Fibroblast of villous mesenchyme (primary cell): ENCODE measurements around the gene LHFPL3. TPM values are rescaled to one million over a fixed set of nuclear protein-coding genes. Genes with fewer than 3 reads are reported as not detected.

ENCODE experiments used
- DNase-seq: peaks from one replicate; pipeline ENCODE4 v3.0.0-alpha.2; 2010; ENCODE audit warnings: low read depth
- H3K4me3 ChIP-seq: 2 replicates; pipeline ENCODE4 v1.5.1; 2011; ENCODE audit warnings: low read depth, mild to moderate bottlenecking, low read length
- CTCF ChIP-seq: IDR thresholded peaks from 2 replicates; pipeline ENCODE4 v1.5.1; 2012; ENCODE audit warnings: low read depth, mild to moderate bottlenecking, low read length; ENCODE audit not compliant: insufficient read depth
- total RNA-seq: library from RNA; depleted of rRNA; stranded (reverse); fragments of >200 nt; gene quantifications from 2 replicates; pipeline ENCODE4 v1.2.3, GENCODE V29; 2012

The LHFPL3 gene
- total RNA-seq, 1 donor = not detected

DNA sequence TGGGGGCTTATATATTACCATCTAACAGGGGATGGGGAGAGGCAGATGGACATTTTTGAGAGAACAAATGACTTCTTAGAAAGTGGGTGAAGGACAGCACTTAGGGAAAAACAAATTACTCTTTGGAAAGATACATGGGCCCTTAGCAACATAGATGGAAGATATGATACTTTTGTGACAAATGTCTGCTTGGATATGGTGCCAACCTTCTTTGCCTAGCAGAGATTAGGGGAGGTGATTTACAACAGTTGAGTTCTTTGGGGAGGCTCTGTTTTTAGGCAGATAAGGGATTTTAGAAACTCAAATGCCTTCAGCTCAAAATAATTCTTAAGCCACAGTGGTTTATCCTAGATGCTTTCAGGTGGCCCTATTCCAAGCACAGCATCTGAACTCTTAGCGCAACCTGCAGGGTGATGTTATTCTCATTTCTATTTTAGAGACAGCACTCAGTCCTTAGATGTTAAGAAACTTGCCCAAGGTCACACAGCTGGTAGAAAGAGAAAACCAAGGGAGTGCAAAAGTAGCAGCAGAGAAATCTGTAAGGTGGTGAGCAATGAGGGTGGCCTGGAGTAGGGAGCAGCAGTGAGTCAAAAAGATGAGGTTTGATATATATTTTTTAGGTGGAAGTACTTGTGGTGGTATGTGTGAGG lies 610.5 kb downstream of the LHFPL3 start:
- no peak overlapping the region for H3K4me3 ChIP-seq
- TF ChIP-seq CTCF = no peak
- DNase-seq = no peak

DNA sequence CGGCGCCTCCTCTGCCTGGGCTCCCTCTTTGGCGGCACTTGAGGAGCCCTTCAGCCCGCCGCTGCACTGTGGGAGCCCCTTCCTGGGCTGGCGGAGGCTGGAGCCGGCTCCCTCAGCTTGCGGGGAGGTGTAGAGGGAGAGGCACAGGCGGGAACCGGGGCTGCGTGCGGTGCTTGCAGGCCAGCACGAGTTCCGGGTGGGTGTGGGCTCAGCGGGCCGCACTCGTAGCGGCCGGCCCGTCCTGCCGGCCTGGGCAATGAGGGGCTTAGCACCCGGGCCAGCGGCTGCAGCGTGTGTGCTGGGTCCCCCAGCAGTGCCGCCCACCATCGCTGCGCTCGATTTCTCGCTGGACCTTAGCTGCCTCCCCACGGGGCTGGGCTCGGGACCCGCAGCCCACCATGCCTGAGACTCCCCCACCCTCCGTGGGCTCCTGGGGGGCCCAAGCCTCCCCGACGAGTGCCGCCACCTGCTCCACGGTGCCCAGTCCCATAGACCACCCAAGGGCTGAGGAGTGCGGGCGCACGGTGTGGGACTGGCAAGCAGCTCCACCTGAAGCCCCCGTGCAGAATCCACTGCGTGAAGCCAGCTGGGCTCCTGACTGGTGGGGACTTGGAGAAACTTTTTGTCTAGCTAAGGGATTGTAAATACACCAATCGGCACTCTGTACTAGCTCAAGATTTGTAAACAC lies 611.8 kb downstream of the LHFPL3 start:
- TF ChIP-seq CTCF = no peak
- H3K4me3 ChIP-seq = no peak overlapping the region
- no peak for DNase-seq

- no peak overlapping the region for H3K4me3 ChIP-seq
- DNase-seq = no peak
- no peak for TF ChIP-seq CTCF
These were observed 615.3 kb downstream of the LHFPL3 start for GRCh38 chr7:104943502-104944343.

DNA sequence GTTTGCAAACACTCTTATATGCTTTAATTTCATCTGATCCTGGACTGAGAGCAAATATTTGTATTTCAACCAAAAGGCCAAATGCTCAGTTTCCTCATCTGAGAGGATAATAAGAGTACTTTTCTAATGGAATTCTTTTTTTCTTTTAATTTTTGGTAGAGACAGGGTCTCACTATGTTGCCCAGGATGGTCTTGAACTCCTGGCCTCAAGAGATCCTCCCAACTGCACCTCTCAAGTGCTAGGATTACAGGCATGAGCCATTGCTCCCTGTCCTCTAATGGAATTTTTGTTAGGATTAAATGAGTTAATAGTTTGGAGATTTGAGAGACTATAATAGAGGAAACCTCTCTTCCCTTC lies 617.2 kb downstream of the LHFPL3 start:
- DNase-seq = no peak
- no peak for TF ChIP-seq CTCF
- H3K4me3 ChIP-seq = no peak overlapping the region

DNA sequence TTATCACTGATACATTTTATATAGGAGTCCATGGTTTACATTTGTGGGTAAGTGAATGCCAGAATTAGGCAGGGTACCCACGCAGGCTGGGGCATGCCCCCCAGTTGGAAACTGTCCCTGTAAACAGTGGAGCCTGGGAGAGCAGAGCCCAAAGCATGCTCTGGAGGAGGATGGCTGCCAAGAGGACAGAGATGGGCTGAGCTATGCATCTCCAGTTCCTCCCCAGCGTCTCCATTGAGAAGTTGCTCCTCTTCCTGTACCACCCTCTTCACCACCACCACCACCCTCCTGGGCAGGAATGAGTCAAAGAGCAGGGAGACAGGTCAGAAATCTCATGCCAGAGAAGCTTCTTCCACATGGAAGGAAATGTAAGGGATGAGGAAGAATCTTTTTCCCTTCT lies 617.9 kb downstream of the LHFPL3 start:
- no peak for TF ChIP-seq CTCF
- H3K4me3 ChIP-seq = no peak overlapping the region
- DNase-seq = no peak

DNA sequence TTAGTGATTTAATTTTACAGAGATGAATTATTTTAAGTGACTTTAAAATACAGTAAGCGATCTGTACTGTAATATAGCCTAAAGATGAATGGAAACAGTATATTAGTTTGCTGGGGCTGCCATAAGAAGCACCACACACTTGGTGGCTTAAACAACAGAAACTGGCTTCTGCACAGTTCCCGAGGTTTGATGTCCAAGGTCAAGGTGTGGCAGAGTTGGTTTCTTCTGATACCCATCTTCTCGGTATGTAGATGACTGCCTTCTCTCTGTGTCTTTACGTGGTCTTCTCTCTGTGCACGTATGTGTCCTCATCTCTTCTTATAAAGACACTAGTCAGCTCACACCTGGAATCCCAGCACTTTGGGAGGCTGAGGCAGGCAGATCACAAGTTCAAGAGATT lies 621.6 kb downstream of the LHFPL3 start:
- no peak for DNase-seq
- no peak for TF ChIP-seq CTCF

More for the DNA sequence above, 621.6 kb downstream of the LHFPL3 start:
- no peak overlapping the region for H3K4me3 ChIP-seq
